Sigmoid colon (tissue), 4 donors: ENCODE results near the gene GDPD2.

Source experiments
- CTCF ChIP-seq, 4 experiments: fragments of 450-650 bp in 3 of 4; fragments of 200-600 bp in 1 of 4; IDR thresholded peaks; one replicate each; pipeline ENCODE4 v1.5.1; 2016 to 2019; ENCODE audit warnings: antibody characterized with exemption in 4 of 4, mild to moderate bottlenecking in 3 of 4, moderate library complexity in 2 of 4
- POLR2A ChIP-seq, 2 donors: fragments of 450-650 bp; IDR thresholded peaks; one replicate each; pipeline ENCODE4 v1.6.1; 2016; ENCODE audit warnings: antibody characterized with exemption in 2 of 2, mild to moderate bottlenecking in 2 of 2, moderate library complexity in 2 of 2
- POLR2AphosphoS5 ChIP-seq, 4 donors: sonication (generic); formaldehyde crosslinking; IDR thresholded peaks; one replicate each; pipeline ENCODE4 v1.6.1; 2017; ENCODE audit warnings: antibody characterized with exemption in 4 of 4

GRCh38 chrX:70423936-70424675 lies 992 bp downstream of the GDPD2 start:
- TF ChIP-seq CTCF (IDR thresholded peaks at IDR 0.05) = no peak
- no peak for TF ChIP-seq POLR2A (IDR thresholded peaks at IDR 0.05)
- no peak for TF ChIP-seq POLR2AphosphoS5 (IDR thresholded peaks at IDR 0.05)
